Stimulated activated CD4-positive, alpha-beta T cell treated with anti-CD3 and anti-CD28 coated beads, Interleukin-1b, Interleukin-23, amount 100 ng/mL, for 4 hours (primary cell): ENCODE results near the gene DGCR6L.
"Not testable (repeated sequence)": the region's sequence is repeated elsewhere in the genome, so short reads cannot be mapped to it uniquely, and the experiment has no call there.

Source experiments
- DNase-seq, 2 donors: peaks; one replicate each; pipeline ENCODE4 v3.0.0-alpha.2; 2020; ENCODE audit warnings: low read depth in 2 of 2

Gene DGCR6L

DNA sequence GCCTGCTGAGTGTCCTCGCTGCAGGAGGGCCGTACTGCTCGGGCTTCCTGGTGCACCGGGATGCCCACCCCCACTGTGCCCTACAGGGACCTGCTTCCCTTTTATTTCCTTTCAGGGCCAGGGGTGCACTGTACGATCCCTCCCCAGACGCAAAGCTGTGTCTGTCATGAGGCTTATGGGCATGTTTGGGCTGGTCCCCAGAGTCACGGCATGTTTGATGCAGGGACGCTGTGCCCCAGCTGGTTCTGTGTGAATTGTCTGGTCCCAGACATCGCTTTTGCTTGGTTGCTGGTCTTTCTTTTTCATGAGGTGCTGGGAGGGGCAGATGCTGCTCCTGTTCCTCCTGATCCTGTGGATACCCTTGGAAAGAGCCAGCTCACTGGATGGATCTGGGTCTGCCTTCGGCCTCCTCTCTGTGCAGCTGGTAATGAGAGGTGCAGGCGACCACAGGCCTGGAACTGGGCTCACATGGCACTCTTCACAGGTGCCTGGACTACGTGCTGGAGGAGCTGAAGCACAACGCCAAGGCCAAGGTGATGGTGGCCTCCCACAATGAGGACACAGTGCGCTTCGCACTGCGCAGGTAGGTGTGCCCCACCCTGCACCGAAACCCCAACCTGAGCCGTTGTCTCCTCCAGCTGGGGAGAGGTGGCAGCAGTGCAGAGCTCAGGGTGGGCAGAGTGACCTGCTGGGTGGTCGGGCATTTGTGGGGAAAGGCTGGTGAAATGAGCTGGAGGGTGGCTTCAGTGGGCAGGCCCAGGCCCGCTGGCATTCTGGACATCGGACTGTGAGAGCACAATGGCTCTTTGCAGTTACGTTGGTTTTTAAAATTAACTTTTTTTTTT lies 10.8 kb downstream of the DGCR6L start:
- DNase-seq: not testable (repeated sequence)

DNA sequence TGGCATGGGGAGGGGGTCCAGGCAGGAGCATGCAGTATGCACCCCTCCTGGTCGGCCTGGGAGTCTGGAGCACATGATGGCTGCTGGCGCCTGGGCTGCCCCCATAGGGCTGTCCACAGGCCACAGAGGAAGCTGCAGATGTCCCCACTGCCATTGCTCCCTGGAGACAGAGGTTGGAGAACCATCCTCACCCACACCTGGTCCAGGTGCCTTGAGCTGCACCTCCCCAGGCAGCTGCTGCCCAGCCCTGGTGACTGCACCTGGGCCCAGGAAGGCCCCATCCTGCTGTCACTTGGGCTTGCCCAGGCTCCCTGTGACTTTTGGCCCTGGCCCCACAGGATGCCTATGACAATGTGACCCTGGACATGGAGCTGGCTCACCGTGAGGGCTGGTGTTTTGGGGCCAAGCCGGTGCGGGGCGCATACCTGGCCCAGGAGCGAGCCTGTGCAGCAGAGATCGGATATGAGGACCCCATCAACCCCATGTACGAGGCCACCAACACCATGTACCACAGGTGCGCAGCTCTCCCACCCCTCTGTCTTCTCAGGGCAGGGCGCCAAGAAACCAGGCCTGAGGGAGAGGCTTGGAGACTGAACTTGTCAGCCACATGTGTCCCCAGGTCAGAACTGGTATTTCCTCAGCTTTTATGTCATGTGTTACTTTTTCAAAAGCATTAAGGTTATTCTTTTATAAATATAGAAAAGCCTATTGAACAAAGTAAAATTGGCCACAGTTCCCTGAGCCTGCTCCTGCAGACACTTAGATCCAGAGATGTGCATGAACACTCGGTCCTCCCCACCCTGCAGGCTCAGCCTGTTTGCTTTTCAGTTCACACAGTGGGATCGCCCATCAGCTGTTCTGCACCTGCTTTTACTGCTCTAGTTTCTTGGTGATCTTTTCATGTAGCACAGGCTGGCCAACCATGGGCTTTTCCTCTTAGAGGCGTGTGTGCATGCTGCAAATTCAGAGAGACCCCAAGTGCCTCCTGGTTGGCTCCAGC lies 12.1 kb downstream of the DGCR6L start:
- not testable (repeated sequence) for DNase-seq

GRCh38 chr22:20306646-20307447 lies 13.0 kb downstream of the DGCR6L start:
- DNase-seq: not testable (repeated sequence)

DNA sequence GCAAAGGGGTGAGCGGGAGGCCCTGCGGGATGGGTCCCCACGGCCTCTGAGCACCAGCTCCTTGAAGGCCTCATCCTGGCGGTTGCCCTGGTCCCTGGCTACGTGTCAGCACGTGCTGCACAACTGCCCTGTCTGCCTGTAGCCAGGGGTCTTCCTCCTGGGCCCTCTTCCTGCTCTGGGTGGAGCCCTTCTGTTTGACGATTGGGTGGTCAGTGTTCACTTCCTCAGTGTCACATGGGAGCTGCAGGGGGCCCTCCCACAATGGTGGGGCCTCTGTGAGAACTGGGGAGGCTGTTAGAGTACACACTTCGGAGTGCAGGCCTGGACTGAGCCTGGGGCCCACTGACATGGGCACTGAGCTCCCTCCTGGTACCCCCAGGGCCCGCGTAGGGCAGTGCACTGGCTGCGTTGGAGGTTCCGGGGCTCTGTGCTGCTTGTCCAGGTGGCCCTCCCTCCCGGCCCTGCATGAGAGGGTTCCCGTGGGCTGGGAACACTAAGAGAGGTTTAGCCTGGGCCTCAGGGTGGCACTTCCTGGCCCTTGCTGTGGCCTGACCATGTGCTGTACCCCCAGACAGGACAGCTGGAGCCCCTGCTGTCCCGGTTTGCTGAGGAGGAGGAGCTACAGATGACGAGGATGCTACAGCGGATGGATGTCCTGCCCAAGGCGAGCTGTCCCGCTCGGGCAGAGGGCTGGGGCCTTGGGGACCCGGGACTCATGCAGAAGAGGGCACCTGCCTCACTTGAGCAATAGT lies 13.8 kb downstream of the DGCR6L start:
- DNase-seq: no peak

- not testable (repeated sequence) for DNase-seq
Observed at GRCh38 chr22:20305230-20305893, 14.5 kb downstream of the DGCR6L start.

GRCh38 chr22:20304646-20305045 lies 15.2 kb downstream of the DGCR6L start:
- no peak for DNase-seq

- DNase-seq: not testable (repeated sequence)
Observed at GRCh38 chr22:20303229-20303534, 16.7 kb downstream of the DGCR6L start.

- DNase-seq: no peak
Observed at GRCh38 chr22:20302438-20303228, 17.2 kb downstream of the DGCR6L start.

DNA sequence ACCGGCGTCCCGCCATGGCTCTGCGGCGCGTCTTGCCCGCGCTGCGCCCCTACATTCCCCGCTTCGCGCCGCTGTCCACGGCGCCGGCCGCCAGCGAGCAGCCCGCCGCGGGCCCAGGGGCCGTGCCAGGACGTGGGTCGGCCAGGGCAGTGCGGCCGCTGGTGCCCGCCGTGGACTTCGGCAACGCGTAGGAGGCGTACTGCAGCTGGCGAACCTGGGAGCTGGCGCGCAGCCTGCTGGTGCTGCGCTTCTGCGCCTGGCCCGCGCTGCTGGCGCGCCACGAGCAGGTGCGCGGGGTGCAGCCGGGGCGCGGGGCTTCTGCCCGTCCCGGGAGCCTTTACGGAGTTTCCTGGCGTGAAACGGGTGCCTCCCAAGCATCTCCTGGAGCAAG lies 20.1 kb downstream of the DGCR6L start:
- DNase-seq: no peak

- DNase-seq: peak; percentile 93 to 94
Observed at GRCh38 chr22:20298803-20299745, 20.8 kb downstream of the DGCR6L start.

- no peak for DNase-seq
Observed at GRCh38 chr22:20298110-20298802, 21.6 kb downstream of the DGCR6L start.

- DNase-seq: no peak
Observed at GRCh38 chr22:20297414-20298109, 22.3 kb downstream of the DGCR6L start.

- no peak for DNase-seq
Observed at GRCh38 chr22:20296598-20296997, 23.3 kb downstream of the DGCR6L start.

GRCh38 chr22:20295262-20296064 lies 24.4 kb downstream of the DGCR6L start:
- DNase-seq: no peak

DNA sequence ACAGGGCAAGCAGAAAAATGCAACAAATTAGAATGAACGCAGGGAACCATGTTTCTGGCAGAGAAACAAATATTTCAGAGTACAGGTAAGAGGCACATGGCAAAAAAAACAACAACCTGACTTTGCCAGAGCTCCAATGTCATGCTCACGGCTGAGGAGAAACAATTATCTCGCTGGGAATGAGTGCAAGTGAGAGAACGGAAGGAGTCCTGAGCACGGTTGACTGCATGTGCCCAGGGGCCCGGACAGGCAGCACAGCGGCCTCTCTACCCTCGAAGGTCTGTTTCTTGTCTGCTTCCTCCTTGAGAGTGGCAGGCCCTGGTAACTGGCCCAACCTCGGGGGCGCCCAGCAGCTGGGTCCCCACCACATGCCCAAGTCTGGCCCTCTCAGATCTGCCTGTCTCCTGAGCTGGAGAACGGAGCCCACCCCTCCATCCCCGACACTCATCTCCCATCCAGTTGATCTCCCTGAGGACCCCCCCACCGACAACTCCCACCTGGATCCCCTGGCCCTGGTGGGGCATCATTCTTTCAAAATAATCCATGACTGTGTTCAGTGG lies 27.1 kb downstream of the DGCR6L start:
- DNase-seq: no peak

DNA sequence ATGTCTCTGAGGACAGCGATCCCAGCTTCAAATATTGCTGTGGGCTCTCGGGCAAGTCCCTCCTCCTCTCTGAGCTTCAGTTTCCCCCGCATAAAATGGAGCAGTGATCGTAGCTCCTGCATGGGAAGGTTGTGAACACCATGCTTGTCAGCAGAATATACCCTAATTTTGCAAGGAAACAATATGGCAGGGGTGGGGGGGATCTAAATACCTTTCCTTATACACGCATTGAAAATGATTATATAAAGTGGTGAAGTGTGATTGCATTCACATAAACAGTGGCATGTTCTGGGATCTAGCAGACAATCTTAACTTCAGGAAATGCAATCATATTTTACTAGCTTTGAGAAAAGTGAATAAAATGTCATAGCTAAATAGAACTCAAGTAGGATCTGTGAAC lies 27.8 kb downstream of the DGCR6L start:
- DNase-seq: no peak
